ENCODE measurements around the gene UTF1.
"Not testable (repeated sequence)": the region's sequence is repeated elsewhere in the genome, so short reads cannot be mapped to it uniquely, and the experiment has no call there.

Gene UTF1

DNA sequence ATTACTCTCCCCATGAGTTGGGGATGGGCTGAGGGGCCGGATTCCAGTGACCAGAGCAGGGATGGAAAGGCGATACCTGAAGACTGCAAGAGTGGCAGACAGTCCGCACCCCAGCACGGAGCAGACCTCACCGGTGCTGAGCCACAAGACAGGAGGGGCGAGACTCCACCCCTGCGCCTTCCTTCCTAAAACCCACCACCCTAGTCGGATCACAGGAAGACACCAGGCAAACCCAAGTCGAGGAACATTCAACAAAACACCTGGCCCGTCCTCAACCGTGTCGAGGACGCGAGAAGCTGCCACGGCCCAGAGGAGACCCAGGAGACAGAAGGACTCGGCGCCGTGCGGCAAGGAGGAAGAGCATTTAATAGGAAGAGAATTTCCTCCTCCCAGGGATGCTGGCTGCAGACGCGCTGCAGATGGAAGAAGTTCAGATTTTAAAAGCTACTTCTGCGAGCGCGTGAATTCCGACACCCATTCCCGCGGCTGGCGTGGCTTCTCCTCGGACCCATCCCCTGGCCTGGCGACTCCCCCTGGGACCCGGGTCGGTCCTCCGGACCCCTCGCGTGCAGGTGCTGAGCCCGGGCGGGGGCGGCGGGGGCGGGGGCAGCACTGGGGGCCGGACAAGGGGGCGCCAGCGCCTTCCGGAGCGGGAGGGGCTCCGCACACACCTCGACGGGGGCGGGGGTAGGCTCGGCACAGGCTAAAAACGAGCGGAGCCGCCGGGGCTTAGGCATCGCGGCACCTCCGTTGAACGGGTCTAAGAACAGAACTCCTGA lies 563 bp upstream of the UTF1 start:
- no peak for DNase-seq

DNA sequence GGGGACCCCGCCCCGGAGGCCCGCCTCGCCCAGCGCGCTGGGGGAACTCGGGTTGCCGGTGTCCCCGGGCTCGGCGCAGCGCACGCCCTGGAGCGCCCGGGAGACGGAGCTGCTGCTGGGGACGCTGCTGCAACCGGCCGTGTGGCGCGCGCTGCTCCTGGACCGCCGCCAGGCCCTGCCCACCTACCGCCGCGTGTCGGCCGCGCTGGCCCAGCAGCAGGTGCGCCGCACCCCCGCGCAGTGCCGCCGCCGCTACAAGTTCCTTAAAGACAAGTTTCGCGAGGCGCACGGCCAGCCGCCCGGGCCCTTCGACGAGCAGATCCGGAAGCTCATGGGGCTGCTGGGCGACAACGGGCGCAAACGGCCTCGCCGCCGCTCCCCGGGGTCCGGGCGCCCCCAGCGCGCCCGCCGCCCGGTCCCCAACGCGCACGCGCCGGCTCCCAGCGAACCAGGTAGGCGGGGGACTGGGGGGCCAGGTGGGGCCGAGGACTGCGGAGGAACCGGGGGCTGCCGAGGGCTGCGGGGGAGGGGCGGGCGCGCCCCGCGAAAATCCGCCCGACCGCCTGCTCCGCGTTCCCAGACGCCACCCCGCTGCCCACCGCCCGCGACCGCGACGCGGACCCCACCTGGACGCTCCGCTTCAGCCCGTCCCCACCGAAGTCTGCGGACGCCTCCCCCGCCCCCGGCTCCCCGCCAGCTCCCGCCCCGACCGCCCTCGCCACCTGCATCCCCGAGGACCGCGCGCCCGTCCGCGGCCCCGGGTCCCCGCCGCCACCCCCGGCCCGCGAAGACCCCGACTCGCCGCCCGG lies 574 bp downstream of the UTF1 start:
- DNase-seq = no peak

DNA sequence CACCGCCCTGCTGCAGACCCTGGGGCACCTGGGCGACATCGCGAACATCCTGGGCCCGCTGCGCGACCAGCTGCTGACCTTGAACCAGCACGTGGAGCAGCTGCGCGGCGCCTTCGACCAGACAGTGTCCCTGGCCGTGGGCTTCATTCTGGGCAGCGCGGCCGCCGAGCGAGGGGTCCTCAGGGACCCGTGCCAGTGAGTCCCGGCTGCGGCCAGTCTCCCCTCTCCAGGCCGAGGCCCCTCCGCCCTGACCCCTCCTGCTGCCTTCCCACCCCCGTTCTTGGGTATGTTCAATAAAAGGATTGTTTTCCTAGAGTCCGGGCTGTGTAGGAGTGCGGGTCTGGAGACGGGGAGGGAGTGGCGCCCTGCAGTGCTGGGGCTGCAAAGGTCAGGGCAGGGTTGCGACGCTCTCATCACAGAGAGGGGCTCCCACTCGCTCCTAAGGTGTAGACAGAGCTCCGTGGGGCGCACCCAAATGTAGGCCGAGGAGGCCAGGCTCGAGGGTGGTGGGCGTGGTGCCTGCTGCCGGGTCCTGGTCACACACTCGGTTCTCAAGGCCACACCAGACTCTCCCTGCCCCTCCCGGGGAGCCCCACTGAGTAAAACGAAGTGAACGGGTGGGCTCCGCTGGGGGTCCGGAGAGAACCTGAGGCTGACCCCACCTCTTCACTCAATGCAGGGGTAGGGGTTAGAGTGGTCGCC lies 1.4 kb downstream of the UTF1 start:
- no peak for DNase-seq

DNA sequence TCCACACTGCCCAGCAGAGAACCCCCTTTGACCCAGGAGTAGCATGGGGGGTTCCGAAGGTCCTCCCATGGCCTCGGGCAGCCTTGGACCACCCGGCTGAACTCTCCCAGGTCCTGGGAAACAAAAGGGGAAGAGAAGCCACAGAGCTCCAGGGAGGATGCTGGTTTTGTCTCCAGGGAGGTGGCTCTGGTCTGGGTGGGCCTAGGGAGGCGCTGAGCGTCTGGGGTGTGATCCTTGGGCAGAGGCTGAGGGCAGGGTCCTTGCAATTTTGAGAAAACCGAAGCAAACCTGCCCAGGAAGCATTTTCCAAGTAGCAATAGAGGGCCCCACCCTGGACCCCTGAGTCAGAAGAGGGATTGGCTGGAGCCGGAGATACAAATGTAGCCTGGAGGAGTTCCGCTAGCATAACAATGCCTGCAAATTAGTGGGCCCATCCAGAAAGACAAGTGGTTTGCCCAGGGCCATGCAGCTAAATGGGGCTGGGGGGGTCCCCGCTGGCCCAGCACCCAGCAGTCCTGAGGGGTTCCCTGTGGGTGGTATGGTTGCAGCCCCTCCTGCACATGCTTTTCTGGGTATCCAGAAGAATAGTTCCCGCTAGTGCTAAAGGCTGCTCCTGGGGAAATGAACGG lies 2.0 kb downstream of the UTF1 start:
- DNase-seq = no peak

DNA sequence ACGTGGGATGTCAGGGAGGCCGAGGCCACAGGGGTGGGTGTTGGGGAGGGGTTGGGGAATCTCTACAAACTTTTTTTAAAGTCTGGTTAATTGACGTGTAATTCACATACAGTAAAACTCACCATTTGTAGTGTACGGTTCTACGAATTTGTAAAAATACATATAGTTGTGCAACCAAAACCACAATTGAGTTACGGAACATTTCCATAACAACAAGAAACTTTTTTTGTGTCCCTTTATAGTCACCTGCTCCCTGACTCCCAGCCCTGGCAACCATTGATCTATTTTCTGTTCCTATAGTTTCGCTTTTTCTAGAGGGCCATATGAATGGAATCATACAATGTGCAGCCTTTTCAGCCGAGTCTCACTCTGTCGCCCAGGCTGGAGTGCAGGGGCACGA lies 4.8 kb downstream of the UTF1 start:
- not testable (repeated sequence) for DNase-seq

DNA sequence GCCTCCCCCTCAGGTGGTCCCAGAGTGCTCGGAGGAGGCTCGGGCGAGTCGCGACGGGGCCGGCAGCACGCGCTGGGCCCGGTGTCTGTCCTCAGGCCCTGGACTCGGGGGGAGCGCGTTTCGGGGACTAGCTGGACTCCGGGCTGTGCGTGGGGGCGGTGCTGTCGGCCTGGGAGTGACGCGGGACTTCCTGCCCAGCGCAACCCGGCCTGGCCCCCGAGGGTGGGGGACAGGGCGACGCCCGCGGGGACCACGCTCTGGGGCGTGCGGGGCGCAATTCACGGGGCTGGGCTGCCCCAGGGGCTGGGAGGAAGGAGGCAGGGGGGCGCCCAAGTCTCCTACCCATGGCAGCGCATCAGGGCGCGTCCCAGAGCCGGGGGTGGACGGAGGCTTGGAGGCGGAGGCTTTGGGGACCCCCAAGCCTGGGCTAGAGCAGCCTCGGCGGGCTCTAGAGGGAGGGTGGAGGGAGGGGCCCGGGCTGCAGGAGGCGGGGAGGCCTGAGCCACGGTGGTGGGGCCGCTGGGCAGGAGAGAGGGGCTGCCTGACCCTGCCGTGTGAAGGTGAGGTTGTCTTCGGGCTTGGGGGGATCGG lies 5.3 kb downstream of the UTF1 start:
- DNase-seq = no peak

DNA sequence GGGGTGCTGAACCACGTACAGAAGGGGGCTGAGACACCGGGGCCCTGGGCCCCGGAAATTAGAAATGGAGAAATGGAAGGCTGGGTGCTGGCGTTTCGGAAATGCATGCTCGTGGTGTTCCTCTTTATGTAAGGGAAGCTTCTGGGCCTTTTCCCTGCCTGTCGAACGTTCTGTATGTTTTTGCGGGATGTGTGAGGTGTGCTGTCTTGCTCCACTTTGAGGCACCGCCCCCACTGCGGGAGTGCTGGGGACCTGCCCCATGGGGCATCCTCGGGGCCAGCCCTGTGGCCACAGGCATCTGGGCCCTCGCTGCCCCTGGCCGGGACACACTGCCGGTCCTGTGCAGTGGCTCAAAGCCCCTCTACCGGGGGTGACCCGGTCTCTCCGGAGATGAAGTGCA lies 5.9 kb downstream of the UTF1 start:
- peak; percentile 46 to 57 for DNase-seq

DNA sequence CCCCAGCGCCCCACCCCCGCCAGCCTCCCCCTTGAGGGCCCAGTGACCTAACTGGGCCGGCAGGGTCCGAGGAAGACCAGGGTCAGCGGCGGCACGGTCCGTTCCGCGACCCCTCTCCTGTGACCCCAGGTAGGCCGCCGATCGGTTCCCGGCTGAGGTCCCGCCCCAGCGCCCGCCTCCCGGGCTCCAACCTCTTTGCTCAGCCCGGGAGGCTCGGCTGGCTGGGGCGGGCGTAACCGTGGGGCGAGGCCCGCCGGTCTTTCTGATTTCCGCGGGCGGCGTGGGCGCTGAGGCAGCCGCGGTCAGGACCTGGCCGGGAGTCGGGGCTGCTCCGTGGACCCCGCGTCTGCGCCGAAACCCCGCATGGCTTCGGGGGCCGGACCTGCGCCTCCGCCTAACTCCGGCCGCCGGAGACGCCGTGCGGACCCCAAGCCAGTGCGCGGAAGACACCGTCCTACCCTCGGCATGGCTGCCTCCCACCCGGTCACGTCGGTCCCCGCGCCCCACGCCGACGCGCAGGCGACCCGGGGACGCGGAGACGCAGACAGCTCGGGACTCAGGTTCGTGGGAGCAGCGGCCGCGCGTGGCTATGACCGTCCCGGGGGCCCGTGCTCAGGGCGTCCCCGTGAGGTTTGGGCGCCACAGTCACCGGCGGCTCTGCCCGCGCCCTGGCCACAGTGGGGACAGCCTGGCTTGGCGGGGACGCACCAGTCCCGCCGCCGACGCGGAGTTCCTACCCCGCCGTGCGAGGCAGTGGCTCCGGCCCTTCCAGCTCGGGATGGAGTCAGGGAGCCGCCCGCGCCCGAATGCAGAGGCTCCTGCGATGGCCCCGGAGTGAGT lies 6.6 kb downstream of the UTF1 start:
- no peak for DNase-seq

DNA sequence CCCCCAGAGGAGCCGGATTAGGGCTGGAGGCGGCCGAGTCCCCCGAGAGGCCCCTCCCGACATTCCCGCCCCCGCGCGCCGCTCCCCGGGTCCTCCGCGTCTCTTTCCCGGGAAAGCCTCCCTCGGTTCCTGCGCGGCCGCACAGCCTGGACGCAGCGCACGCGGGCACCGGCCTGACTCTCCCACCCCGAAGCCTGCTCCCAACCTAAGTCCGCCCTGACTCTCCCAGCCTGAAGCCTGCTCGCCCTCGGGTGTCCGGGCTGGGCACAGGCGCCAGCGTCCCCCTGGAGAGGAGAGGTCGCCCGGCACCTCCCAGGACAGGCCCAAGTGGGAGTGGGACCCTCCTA lies 7.2 kb downstream of the UTF1 start:
- DNase-seq = no peak

DNA sequence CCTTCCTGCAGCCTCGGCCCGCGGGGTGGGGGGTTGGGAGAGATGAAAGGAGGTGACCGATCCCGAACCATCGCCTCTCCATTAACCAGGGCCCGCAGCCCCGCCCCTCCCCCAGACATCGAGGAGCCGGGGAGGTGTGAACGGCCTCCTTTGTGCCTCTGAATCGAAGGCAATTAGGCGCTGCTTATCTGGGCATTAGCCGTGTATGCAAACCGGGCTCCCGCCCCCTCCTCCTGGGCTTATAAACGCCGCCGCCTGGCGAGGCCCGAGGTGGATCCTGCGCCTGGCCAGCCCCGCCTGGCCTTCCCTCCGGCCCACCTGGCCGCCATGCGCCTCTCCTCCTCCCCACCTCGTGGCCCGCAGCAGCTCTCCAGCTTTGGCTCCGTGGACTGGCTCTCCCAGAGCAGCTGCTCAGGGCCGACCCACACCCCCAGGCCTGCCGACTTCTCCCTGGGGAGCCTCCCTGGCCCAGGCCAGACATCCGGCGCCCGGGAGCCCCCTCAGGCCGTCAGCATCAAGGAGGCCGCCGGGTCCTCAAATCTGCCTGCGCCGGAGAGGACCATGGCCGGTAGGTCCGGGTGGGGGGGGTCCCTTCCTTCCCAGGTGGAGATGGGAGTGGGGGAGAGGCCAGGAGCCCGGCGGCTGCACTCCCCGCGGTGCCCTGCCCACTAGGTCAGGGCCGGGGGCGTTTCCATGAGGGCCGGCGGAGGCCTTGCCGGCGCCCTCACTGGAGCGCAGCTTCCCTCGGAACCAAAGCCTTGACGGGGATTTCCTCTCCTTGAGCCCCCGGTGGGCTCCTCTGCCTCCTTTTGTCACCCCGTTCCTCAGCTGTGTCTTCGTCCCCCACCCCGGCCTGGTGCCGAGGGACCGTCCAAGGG lies 7.8 kb downstream of the UTF1 start, which contains the start of gene VENTX:
VENTX (plus strand) TSS at position 268 of the 878 bp plus-strand sequence; CDS start at position 328, 60 bp downstream.
- no peak for DNase-seq

DNA sequence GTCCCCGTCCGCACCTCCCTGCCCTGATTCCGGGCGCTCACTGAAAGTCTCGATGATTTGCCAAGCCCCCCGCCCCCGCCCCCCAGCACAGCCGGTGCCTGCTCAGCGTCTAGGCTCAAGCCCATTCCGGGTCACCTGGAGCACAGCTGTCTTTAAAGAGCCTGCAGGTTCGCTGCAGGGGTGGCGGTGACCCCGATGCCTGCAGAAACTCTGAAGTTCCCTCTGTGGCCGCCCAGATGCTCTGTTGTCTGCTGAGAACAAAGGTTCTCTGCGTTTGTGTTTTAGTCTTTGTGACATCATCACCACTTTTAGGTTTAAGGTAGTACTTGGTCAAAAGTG lies 8.4 kb downstream of the UTF1 start:
- DNase-seq = no peak

DNA sequence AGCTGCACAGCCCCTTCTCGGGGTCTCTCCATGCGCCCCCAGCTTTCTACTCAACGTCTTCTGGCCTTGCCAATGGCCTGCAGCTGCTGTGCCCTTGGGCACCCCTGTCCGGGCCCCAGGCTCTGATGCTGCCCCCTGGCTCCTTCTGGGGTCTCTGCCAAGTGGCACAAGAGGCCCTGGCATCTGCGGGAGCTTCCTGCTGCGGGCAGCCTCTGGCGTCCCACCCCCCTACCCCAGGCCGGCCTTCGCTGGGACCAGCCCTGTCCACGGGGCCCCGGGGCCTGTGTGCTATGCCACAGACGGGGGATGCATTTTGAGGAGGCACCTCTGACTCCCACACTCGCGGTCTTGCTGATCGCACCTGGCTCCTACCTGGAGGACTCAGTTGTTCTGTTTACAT lies 10.0 kb downstream of the UTF1 start:
- DNase-seq = no peak

DNA sequence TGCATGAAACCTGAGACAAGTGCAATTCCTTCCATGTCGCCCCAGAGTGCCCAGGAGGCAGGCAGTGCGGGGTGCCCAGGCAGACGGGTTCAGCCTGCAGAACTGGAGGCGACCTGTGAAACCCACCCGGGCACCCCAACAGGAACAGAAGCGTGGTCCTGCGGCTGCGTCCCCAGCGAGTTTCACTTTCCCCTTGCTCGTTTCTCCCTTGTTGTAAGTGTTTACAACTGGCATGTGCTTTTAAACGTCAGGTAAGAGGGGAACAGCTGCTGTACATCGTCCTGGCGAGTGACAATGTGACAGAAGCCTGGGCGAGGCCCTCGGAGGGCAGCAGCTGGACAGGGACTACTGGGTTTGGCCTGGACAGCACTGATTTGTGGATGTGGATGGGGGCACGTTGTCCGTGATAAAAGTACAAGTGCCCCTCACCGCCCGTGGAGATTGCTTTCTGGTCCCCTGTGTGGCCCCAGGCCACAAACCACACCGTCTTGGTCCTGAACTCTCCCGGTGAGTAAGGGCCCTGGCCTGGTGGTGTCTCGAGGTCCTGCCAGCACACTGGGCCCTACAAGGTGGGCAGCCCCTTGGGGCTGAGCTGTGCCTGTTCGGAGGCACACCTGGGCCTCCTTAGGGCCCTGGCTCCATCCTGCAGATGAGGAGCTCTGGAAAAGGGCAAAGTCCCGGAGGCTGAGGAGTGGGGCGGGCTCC lies 11.6 kb downstream of the UTF1 start:
- DNase-seq = no peak

DNA sequence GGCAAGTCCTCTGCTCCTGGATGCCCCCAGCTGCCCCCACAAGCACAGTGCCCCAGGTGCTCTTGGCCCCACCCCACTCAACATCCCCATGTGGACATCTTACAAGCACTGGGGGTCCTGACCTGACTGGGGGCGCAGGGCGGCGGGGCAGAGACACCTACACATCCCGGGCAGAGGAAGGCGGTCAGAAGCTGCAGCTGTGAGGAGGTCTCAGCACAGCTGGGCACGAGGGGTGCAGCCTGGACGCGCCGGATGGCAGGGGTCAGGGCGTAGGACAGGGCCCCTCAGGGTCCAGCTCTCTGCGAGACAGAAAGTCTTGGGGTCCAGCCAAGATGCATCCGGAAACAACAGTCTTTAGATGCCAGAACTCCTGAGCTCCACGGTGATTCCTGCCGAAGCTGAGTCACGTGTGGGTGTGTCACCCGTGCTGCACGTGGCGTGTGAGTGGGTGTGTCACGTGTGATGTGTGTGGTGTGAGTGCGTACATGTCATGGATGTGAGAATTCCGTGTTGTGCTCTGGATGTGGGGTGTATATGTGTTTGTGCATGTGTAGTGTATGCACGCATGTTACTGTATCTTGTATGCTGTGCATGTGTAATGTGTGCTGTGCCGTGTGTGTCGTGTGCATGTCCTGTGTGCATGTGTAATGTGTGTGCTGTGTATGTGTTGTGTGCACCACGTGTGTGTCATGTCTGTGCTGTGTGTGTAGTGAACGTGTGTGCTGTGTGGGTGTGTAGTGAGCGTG lies 12.8 kb downstream of the UTF1 start:
- DNase-seq = no peak

DNA sequence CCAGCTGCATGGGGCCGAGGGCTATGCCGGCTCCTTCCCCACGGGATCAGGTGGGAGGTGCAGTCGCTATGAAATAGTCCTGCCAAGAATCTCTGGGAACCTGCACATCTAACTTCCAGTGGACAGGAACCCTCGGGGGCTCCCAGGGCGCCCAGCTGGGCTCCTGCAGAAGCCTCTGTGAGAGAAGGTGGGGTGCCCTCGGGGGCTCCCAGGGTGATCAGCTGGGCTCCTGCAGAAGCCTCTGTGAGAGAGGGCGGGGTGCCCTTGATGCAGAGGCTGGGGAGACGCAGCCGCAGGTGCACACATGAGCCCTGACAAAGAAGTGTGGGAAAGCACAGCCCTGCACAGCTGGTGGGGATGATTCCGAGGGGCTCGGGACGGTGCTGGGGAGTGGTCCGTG lies 13.6 kb downstream of the UTF1 start:
- no peak for DNase-seq

DNA sequence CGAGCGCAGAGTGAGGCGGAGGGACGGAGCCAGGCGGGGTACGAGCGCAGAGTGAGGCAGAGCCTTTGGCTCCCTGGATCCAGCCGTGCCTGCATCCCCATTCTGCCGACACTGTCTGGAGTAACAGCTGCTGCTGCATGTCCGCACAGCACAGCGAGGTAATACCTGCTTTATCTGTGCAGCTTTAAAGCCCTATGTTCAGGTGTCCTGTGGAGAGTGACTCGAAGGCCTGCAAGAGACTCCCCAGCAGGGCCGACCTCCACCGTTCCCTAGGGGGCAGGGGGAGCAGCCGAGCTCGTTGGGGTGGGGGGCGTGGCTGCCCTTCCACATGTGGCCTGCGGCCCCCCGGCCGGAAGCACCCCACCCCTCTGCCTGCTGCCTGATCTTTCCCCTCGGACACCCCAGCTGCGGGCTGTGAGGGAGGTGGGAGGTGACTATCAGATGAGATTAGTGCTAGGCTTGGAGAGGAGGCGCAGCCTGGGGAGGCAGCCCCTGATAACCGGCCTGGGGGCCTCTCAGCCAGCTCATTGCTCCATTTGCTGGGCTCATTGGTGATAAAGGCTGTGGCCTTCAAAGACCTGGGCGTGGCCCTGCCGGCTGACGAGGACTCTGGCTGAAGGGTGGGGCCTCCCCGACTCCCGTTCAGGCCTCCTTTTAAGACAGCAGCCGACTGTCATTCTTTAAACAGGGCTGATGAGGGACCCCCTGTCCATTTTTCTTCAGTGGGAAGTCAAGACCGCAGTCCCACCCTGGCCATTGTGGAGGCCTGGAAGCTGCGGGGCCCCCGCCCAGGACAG lies 15.6 kb downstream of the UTF1 start:
- no peak for DNase-seq

DNA sequence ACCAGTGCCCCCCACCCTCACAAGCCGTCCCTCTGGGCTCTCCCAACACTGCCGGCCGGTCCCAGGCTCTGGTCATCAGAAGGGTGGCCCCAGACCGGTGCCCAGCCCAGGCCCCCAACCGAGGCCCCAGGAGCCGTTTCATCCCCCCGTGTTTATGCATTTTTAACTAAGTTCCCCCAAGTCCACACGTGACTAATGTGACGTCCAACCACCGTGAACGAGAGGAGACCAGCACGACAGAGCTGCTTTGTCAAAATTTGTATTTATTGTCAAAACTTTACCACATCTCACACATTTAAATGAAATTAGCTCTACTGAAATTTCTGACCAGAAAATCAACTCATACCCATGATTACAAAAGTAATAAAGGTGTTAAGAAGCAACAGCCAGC lies 16.2 kb downstream of the UTF1 start:
- DNase-seq = no peak

DNA sequence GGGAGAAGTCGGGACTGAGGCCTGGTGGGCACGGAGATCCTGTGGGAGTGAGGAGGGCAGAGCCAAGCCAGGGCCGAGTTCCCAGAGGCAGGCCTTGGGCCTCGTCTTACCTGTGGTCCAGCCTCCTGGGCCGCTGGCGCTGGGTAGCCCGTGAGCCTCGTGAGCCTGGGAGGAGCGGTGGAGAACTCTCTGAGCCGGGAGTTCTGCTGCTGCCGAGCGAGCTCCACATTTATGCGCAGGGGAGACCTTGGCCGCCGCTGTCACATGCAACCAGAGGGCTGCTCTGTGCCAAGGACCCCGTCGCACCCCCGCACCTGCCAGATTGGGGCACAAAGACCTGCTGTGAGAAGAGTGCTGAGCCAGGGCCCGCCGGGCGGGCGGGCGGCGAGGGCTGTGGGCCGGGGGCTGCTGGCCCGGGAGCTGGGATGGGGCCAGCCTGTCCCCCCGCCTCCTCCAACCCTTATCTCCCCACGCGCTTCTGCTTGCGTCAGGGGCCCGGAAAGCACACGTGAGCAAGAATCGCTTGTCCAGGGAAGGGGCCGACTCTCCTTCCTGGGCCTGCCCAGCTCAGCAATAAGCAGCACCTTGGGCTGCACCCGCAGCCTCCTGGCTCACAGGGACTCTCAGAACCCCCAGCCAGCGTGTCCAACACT lies 17.8 kb downstream of the UTF1 start:
- no peak for DNase-seq
